ENCODE data around the gene CDC25B. TPM values are rescaled to one million over a fixed set of nuclear protein-coding genes. Genes with fewer than 3 reads are reported as not detected.

The CDC25B gene
- total and polyA plus RNA-seq, 3 experiments from 2014 or later: 61.6 to 81.6 (median 78.0) TPM

DNA sequence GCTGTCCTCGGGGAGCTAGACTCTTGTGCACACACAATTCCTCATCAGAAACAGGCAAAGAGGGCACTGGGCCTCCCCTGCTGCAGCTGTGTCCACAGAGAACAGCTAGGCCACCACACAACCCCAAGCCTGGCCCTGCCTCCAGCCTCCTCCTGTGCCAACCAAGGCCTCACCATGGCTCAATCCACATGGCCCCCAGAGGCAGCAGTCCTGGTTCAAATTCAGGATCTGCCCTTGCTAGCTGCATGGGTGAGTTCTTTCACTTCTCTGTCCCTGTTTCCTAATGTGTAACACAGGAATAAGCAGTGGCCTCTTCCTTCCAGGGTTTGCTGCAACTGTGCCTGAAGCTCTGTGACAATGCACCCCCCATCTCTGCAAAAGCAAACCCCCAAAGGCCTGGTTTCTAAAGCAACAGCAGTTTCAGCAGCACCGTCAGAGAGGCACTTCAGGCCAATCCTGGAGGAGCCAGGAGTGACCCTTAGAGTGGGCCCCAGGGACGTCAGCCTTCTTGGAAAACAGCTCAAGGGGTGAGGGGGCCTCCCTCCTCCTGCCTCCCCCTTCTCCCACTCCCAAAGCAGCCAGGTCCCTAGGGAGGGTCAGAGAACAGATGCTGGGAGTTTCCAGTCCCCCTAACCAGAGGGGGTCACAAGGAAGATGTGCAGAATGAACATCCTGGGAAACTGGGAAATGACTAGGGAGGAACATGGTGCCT lies 30.8 kb upstream of the CDC25B start:
- H3K36me3 ChIP-seq (ENCODE audit: insufficient read depth, low read length): no peaks in the 10 kb centered on the region
- no peaks in the 10 kb centered on the region for H3K27me3 ChIP-seq (ENCODE audit: insufficient read depth, low read length, poor library complexity, severe bottlenecking)
- peak overlapping the region in 1 of 8 donors; percentile 22 for H3K27ac Mint-ChIP-seq
- peaks cover 0 to 8% (median 5%) of the 10 kb centered on the region in 3 donors for H3K36me3 Mint-ChIP-seq
- peak overlapping the region in 5 of 7 donors; percentile 3 to 90 (median 27) for H3K4me3 Mint-ChIP-seq
- CTCF ChIA-PET: interaction anchor here (0.7 to 2.0 kb wide), 5 partner anchors 8 to 21 kb away, joined by 3 to 6 read pairs (median 3); partner anchors contain the start of gene CENPB
- POLR2A ChIA-PET: no interaction called here
- H3K9me3 Mint-ChIP-seq: no peaks in the 10 kb centered on the region
- H3K4me1 Mint-ChIP-seq: peaks cover 7 to 28% (median 19%) of the 10 kb centered on the region in 3 donors
- no peaks in the 10 kb centered on the region for H3K27me3 Mint-ChIP-seq
- H3K27ac ChIP-seq (ENCODE audit: low read depth, low read length): no peak overlapping the region
- no peak overlapping the region for H3K4me3 ChIP-seq (ENCODE audit: low read length)
- peak in 1 of 5 donors; percentile 26 for DNase-seq
- H3K4me1 ChIP-seq (ENCODE audit: insufficient read depth, low read length): peaks cover 22% of the 10 kb centered on the region
- no peaks in the 10 kb centered on the region for H3K9me3 ChIP-seq (ENCODE audit: low read length)

DNA sequence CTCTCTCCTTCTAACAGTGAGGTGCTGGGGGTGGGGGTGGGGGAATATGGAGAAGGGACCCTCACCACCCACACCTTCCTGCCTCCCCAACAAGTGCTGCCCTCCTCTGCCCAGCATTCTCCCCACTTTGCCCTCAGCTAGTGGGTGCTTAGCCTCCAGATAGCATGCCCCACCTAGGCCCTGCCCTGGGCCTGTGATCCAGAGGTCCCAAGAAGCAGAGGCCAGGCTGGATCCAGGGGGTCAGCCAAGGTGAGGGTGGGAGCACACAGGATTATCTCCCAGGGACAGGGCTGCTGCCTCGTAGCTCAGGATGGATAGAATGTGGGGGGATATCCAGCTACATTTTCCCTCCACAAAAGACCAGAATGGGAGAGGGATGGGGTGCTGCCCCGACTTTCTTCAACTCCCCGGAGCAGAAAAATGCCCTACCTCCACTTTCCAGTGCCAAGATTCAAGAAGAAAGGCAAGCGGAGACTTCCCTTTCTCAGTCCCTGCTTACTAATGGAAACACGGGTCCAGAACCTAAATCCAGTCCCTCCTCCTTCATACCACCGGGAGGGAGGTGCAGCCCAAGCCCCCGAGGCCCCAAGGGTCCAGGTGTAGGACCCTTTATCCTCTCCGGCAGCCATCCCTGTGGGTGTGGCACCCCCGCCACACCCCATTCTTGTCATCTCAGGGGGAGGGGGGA lies 29.5 kb upstream of the CDC25B start:
- H3K27me3 ChIP-seq (ENCODE audit: insufficient read depth, low read length, poor library complexity, severe bottlenecking): no peaks in the 10 kb centered on the region
- Mint-ChIP-seq H3K27ac (peak overlapping the region in 5 of 8 donors; percentile 77 to 87 (median 80)), H3K27me3 (peaks cover 0 to 2% of the 10 kb centered on the region in 2 donors), H3K4me3 (peak overlapping the region; percentile 83 to 98 (median 89)), H3K36me3 (peaks cover 0 to 7% (median 2%) of the 10 kb centered on the region in 3 donors), H3K9me3 (no peaks in the 10 kb centered on the region), H3K4me1 (peaks cover 7 to 28% (median 19%) of the 10 kb centered on the region in 3 donors)
- DNase-seq: peak in 1 of 5 donors; percentile 39
- peaks cover 22% of the 10 kb centered on the region for H3K4me1 ChIP-seq (ENCODE audit: insufficient read depth, low read length)
- H3K27ac ChIP-seq (ENCODE audit: low read depth, low read length): no peak overlapping the region
- no peaks in the 10 kb centered on the region for H3K9me3 ChIP-seq (ENCODE audit: low read length)
- peak overlapping the region; percentile 91 for H3K4me3 ChIP-seq (ENCODE audit: low read length)
- CTCF ChIA-PET: interaction anchor here (1.0 to 3.0 kb wide), 6 partner anchors 10 to 55 kb away, joined by 3 to 29 read pairs (median 6); partner anchors contain the start of genes AP5S1 and CENPB
- no peaks in the 10 kb centered on the region for H3K36me3 ChIP-seq (ENCODE audit: insufficient read depth, low read length)
- POLR2A ChIA-PET: interaction anchor here (0.5 to 2.4 kb wide), 2 partner anchors 45 to 166 kb away, joined by 4 to 11 read pairs; no protein-coding TSS in a partner anchor

DNA sequence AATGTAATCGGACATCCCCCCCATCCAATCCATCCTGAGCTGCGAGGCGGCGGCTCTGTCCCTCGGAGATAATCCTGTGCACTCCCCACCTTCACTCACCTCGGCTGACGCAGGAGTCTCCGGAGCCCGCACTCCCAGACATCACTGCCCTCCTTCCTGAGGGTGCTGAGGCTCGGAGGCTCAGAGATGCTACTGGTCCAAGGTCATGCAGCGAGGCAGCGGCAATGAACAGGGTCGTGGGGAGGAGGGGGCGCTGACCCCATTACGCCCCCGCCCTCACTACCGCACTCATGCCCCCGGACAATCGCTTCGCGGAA lies 29.0 kb upstream of the CDC25B start:
- Mint-ChIP-seq H3K36me3 (peaks cover 0 to 5% (median 0%) of the 10 kb centered on the region in 3 donors), H3K4me1 (peaks cover 7 to 28% (median 19%) of the 10 kb centered on the region in 3 donors), H3K4me3 (peak overlapping the region; percentile 83 to 98 (median 89)), H3K27ac (peak overlapping the region in 5 of 8 donors; percentile 70 to 87 (median 80)), H3K27me3 (peaks cover 0 to 6% of the 10 kb centered on the region in 2 donors), H3K9me3 (no peaks in the 10 kb centered on the region)
- DNase-seq: peak in 1 of 5 donors; percentile 13
- H3K4me3 ChIP-seq (ENCODE audit: low read length): peak overlapping the region; percentile 91
- H3K9me3 ChIP-seq (ENCODE audit: low read length): no peaks in the 10 kb centered on the region
- H3K4me1 ChIP-seq (ENCODE audit: insufficient read depth, low read length): peaks cover 22% of the 10 kb centered on the region
- H3K27ac ChIP-seq (ENCODE audit: low read depth, low read length): peak overlapping the region; percentile 43
- ChIA-PET CTCF (interaction anchor here (1.0 to 3.0 kb wide), 11 partner anchors 10 to 91 kb away, joined by 3 to 29 read pairs (median 5); partner anchors contain the start of genes AP5S1 and CENPB), POLR2A (interaction anchor here (0.5 to 2.4 kb wide), 8 partner anchors 14 to 404 kb away, joined by 3 to 19 read pairs (median 6); partner anchors contain the start of genes AP5S1, CDC25B, CENPB and SPEF1)
- H3K36me3 ChIP-seq (ENCODE audit: insufficient read depth, low read length): no peaks in the 10 kb centered on the region
- no peaks in the 10 kb centered on the region for H3K27me3 ChIP-seq (ENCODE audit: insufficient read depth, low read length, poor library complexity, severe bottlenecking)

DNA sequence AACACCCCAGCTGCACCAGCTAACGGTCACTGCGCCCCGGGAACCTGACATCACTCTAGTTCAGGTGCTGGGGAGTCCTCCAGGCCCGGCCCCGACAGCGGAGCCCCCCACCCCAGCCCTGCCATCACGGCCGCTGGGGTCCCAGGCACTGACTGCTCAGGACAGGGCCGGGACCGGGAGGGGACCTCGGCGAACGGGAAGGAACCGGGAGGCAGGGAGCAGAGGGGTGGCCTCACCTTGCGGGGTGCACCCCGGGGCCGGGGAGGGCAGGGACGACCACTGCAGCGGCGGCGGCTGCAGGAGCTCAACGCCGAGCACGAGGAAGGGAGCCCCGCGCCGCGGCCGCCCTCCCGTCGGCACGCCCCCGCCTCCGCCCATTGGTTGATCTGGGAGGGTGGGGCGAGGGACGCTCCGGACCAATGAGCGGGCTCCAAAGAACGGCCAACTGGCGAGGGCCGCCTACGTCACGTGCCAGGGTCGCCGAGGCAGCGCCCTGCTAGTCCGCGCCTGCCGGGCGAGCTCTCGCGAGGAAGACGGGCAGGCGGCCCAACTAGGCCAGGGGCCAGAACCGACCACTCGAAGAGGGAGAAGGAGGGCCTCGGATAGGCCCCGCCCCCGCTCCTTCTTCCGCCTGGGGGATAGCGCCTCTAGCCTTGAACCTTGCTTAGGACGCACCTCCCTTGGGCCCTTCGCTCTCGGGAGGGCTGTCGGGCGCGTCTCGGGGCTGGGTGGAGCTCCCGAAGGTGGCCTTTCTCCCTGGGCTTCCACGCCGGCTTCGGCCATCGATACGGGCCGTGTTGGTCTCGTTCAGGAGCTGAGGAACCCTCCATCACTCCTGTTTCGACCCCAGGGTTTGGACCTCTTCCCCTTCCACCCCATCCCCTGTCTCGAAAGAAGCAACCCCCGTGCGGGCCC lies 28.4 kb upstream of the CDC25B start, which contains the start of gene ADISSP:
Gene ADISSP, minus strand, starts transcription at position 327 of the 915 bp plus-strand sequence. CDS start 7,653 bp downstream, outside the sequence.
- Histone ChIP-seq H3K4me1 (ENCODE audit: insufficient read depth, low read length) (peaks cover 22% of the 10 kb centered on the region), H3K27ac (ENCODE audit: low read depth, low read length) (peak within 1 kb of the TSS; percentile 93), H3K4me3 (ENCODE audit: low read length) (peak within 1 kb of the TSS; percentile 91), H3K27me3 (ENCODE audit: insufficient read depth, low read length, poor library complexity, severe bottlenecking) (no peaks in the 10 kb centered on the region), H3K36me3 (ENCODE audit: insufficient read depth, low read length) (no peaks in the 10 kb centered on the region), H3K9me3 (ENCODE audit: low read length) (no peaks in the 10 kb centered on the region)
- peak; percentile 95 to 98 (median 96) for DNase-seq
- CTCF ChIA-PET: interaction anchor here (0.7 to 3.0 kb wide), 20 partner anchors 10 to 318 kb away, joined by 3 to 29 read pairs (median 6); partner anchors contain the start of genes AP5S1, CENPB and SPEF1
- Mint-ChIP-seq H3K4me1 (peaks cover 7 to 28% (median 19%) of the 10 kb centered on the region in 3 donors), H3K27me3 (peaks cover 5 to 7% of the 10 kb centered on the region in 2 donors), H3K4me3 (peak within 1 kb of the TSS; percentile 83 to 98 (median 90)), H3K27ac (peak within 1 kb of the TSS; percentile 87 to 99 (median 98)), H3K36me3 (peaks cover 0 to 5% (median 4%) of the 10 kb centered on the region in 3 donors), H3K9me3 (no peaks in the 10 kb centered on the region)
- POLR2A ChIA-PET: interaction anchor here (0.5 to 2.4 kb wide), 14 partner anchors 10 to 404 kb away, joined by 3 to 19 read pairs (median 5); partner anchors contain the start of genes AP5S1, CDC25B, CENPB and SPEF1

DNA sequence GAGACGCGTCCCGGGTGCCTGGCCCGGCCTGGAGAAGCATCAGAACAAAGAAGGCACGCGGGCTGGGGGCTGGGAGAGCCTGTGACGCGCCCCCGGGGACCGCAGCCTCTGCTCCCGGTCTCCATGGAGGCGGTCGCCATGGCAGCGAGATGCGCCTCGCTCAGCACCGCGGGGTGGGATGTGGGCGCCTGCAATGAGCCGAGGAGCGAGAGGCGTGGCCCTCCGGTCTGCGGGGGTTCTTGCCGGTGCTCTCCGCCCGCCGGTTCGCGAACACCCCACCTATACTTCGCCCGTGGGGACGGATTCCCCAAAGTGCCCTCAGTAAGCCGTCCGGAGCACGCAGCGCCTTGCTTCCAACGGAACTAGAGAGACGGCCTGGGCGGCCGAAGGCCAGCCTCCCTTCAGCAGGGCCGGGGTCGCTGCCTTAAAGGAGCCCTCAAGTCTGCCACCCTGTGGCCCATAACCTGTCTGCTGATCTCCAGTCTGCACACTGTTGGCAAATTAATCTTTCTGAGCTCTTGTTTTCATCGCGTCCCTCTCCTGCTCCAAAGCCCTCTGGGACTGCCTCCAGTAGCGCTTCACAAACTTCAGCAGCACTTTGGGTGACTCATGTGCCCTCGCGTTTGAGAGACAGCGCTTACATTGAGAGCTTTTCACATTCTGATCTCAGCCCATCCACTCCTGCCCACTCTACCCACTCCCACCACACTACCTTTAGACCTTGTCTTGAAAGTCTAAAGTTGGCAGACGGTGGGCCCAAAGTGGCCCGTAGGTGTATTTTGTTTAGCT lies 27.6 kb upstream of the CDC25B start:
- Histone ChIP-seq H3K4me1 (ENCODE audit: insufficient read depth, low read length) (peaks cover 22% of the 10 kb centered on the region), H3K4me3 (ENCODE audit: low read length) (peak overlapping the region; percentile 91), H3K9me3 (ENCODE audit: low read length) (no peaks in the 10 kb centered on the region), H3K27me3 (ENCODE audit: insufficient read depth, low read length, poor library complexity, severe bottlenecking) (no peaks in the 10 kb centered on the region), H3K27ac (ENCODE audit: low read depth, low read length) (peak overlapping the region; percentile 93), H3K36me3 (ENCODE audit: insufficient read depth, low read length) (no peaks in the 10 kb centered on the region)
- Mint-ChIP-seq H3K27me3 (peaks cover 5 to 7% of the 10 kb centered on the region in 2 donors), H3K4me3 (peak overlapping the region; percentile 83 to 98 (median 90)), H3K27ac (peak overlapping the region; percentile 87 to 99 (median 98)), H3K36me3 (peaks cover 0 to 4% (median 3%) of the 10 kb centered on the region in 3 donors), H3K9me3 (no peaks in the 10 kb centered on the region), H3K4me1 (peaks cover 7 to 28% (median 19%) of the 10 kb centered on the region in 3 donors)
- peak; percentile 81 to 95 (median 89) for DNase-seq
- ChIA-PET POLR2A (interaction anchor here (0.7 to 2.4 kb wide), 12 partner anchors 9 to 314 kb away, joined by 3 to 19 read pairs (median 6); partner anchors contain the start of genes AP5S1, CDC25B, CENPB and SPEF1), CTCF (interaction anchor here (0.6 to 3.0 kb wide), 20 partner anchors 9 to 317 kb away, joined by 3 to 29 read pairs (median 6); partner anchors contain the start of genes AP5S1, CENPB and SPEF1)

DNA sequence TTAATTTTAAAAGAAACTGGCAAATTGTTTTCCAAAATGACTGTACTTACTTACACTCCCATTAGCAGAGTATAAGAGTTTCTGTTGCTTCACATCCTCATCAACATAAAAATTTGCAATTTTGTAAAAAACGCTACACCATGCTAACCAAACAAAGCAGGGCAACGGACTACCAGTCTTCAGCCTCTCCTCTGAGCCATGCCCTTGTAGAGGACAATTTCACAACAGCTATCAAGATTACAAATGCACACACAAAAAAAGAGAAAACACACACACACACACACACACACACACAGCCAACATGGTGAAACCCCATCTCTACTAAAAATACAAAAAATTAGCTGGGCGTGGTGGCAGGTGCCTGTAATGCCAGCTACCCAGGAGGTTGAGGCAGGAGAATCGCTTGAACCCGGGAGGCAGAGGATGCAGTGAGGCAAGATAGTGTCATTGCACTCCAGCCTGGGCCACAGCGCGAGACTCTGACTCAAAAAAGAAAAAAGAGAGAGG lies 24.5 kb upstream of the CDC25B start:
- no peak overlapping the region for H3K4me3 ChIP-seq (ENCODE audit: low read length)
- ChIA-PET POLR2A (no interaction called here), CTCF (interaction anchor here (1.3 to 1.6 kb wide), 2 partner anchors 14 to 49 kb away, joined by 3 to 5 read pairs; partner anchors contain the start of genes AP5S1 and CENPB)
- no peak overlapping the region for H3K4me3 Mint-ChIP-seq
- peaks cover 5 to 8% of the 10 kb centered on the region in 2 donors for H3K27me3 Mint-ChIP-seq
- no peaks in the 10 kb centered on the region for H3K9me3 ChIP-seq (ENCODE audit: low read length)
- peaks cover 7 to 19% (median 14%) of the 10 kb centered on the region in 3 donors for H3K4me1 Mint-ChIP-seq
- peaks cover 14% of the 10 kb centered on the region for H3K4me1 ChIP-seq (ENCODE audit: insufficient read depth, low read length)
- no peaks in the 10 kb centered on the region for H3K27me3 ChIP-seq (ENCODE audit: insufficient read depth, low read length, poor library complexity, severe bottlenecking)
- H3K36me3 Mint-ChIP-seq: peaks cover 0 to 4% (median 3%) of the 10 kb centered on the region in 3 donors
- H3K27ac Mint-ChIP-seq: peak overlapping the region in 1 of 8 donors; percentile 51
- H3K36me3 ChIP-seq (ENCODE audit: insufficient read depth, low read length): no peaks in the 10 kb centered on the region
- H3K9me3 Mint-ChIP-seq: no peaks in the 10 kb centered on the region
- DNase-seq: no peak
- H3K27ac ChIP-seq (ENCODE audit: low read depth, low read length): no peak overlapping the region
